HTR-8/SVneo (cell line): ENCODE measurements around the gene DAB1.
"Not testable (repeated sequence)": the region's sequence is repeated elsewhere in the genome, so short reads cannot be mapped to it uniquely, and the experiment has no call there.

Experiments used
- DNase-seq: peaks from one replicate; pipeline ENCODE4 v3.0.0; 2011; ENCODE audit warnings: low spot score, mixed read lengths; ENCODE audit not compliant: insufficient read length
- FAIRE-seq: peaks from 2 replicates; lab custom pipeline; 2011; peaks lifted over from hg19 to GRCh38; lab: Jason Lieb, UNC

Gene DAB1

GRCh38 chr1:57109247-57109646 lies 314.6 kb downstream of the DAB1 start:
- FAIRE-seq (no peak), DNase-seq (no peak)

- FAIRE-seq = no peak
- no peak for DNase-seq
Measured at GRCh38 chr1:57106296-57106695, 317.6 kb downstream of the DAB1 start.

- no peak for DNase-seq
Measured at GRCh38 chr1:57102561-57103326, 321.1 kb downstream of the DAB1 start.

GRCh38 chr1:57101209-57101608 lies 322.7 kb downstream of the DAB1 start:
- DNase-seq = no peak
- FAIRE-seq = no peak

More at GRCh38 chr1:57102561-57103326, 321.1 kb downstream of the DAB1 start:
- no peak for FAIRE-seq

GRCh38 chr1:57094749-57095148 lies 329.1 kb downstream of the DAB1 start:
- DNase-seq = no peak
- FAIRE-seq = no peak

GRCh38 chr1:57093122-57093521 lies 330.7 kb downstream of the DAB1 start:
- FAIRE-seq = no peak
- DNase-seq = no peak

- FAIRE-seq = no peak
- DNase-seq = no peak
Measured at GRCh38 chr1:57091642-57092041, 332.2 kb downstream of the DAB1 start.

- no peak for FAIRE-seq
- DNase-seq = no peak
Measured at GRCh38 chr1:57089855-57090254, 334.0 kb downstream of the DAB1 start.

GRCh38 chr1:57089221-57089620 lies 334.6 kb downstream of the DAB1 start:
- DNase-seq (no peak), FAIRE-seq (no peak)

GRCh38 chr1:57088653-57089052 lies 335.2 kb downstream of the DAB1 start:
- FAIRE-seq = no peak

GRCh38 chr1:57087660-57088059 lies 336.2 kb downstream of the DAB1 start:
- not testable (repeated sequence) for DNase-seq, FAIRE-seq

More at GRCh38 chr1:57088653-57089052, 335.2 kb downstream of the DAB1 start:
- DNase-seq = no peak

- DNase-seq (no peak), FAIRE-seq (no peak)
Measured at GRCh38 chr1:57086154-57086553, 337.7 kb downstream of the DAB1 start.

- no peak for DNase-seq
- no peak for FAIRE-seq
Measured at GRCh38 chr1:57084701-57085100, 339.2 kb downstream of the DAB1 start.

- DNase-seq (no peak), FAIRE-seq (no peak)
Measured at GRCh38 chr1:57082711-57083439, 341.0 kb downstream of the DAB1 start.

GRCh38 chr1:57079454-57080157 lies 344.3 kb downstream of the DAB1 start:
- DNase-seq (no peak), FAIRE-seq (no peak)

- DNase-seq (no peak), FAIRE-seq (no peak)
Measured at GRCh38 chr1:57072401-57073110, 351.3 kb downstream of the DAB1 start.

GRCh38 chr1:57067863-57068262 lies 356.0 kb downstream of the DAB1 start:
- FAIRE-seq (no peak), DNase-seq (no peak)

- FAIRE-seq (no peak), DNase-seq (no peak)
Measured at GRCh38 chr1:57066980-57067610, 356.8 kb downstream of the DAB1 start.

GRCh38 chr1:57065442-57065841 lies 358.4 kb downstream of the DAB1 start:
- DNase-seq (no peak), FAIRE-seq (no peak)
